ENCODE data around the gene CACNG1.

- TF ChIP-seq CTCF (IDR thresholded peaks at IDR 0.05; ENCODE audit: insufficient read depth, low read length) (no peak), POLR2AphosphoS5 (IDR thresholded peaks at IDR 0.05; ENCODE audit: low read depth) (no peak)
These were observed 36.3 kb upstream of the CACNG1 start for GRCh38 chr17:67008101-67008500.
